Measurements from ENCODE around the gene KRTAP2-4. TPM values are rescaled to one million over a fixed set of nuclear protein-coding genes. Genes with fewer than 3 reads are reported as not detected.
"Not testable (repeated sequence)": the region's sequence is repeated elsewhere in the genome, so short reads cannot be mapped to it uniquely, and the experiment has no call there.

KRTAP2-4 gene
- total and polyA plus RNA-seq, 2 donors (not counting 3 experiments of a cell fraction or from before 2014, with no cell fraction given): not detected

- H3K4me1 ChIP-seq (ENCODE audit: control insufficient read depth, extremely low read depth, insufficient read depth, low read length): no peaks in the 10 kb centered on the region
- no peaks in the 10 kb centered on the region for H3K27me3 ChIP-seq (ENCODE audit: control insufficient read depth in 2 of 2, insufficient read depth in 2 of 2, low read length in 2 of 2)
- FAIRE-seq: no peak
- TF ChIP-seq POLR2AphosphoS5 (IDR thresholded peaks at IDR 0.05; ENCODE audit: insufficient read depth, low read depth, low read length): no peak
- TF ChIP-seq MAX (IDR thresholded peaks at IDR 0.05; ENCODE audit: insufficient read depth, insufficient read length): no peak
- no peak for TF ChIP-seq FOS (IDR thresholded peaks at IDR 0.05; ENCODE audit: borderline replicate concordance, insufficient read depth, low read length)
- no peak for TF ChIP-seq POLR2A (IDR thresholded peaks at IDR 0.05; ENCODE audit: low read depth, low read length)
- H3K9me1 ChIP-seq (replicated peaks; ENCODE audit: control insufficient read depth, extremely low read depth, insufficient read depth, low read length): no peaks in the 10 kb centered on the region
- dilution Hi-C loops (cut with MboI; ENCODE audit: extremely low pct_ligation_motif_present, low sequenced_read_pairs) (no loop called here), intact Hi-C loops (cut with micrococcal nuclease) (no loop called here)
- no peak for DNase-seq (ENCODE audit: low read depth, low spot score)
- BruUV-seq (replicated peaks): no TSS peak
- no peak overlapping the region for H3K9ac ChIP-seq (replicated peaks; ENCODE audit: extremely low read depth, insufficient read depth, low read length)
- ChIA-PET CTCF (no interaction called here), POLR2A (no interaction called here)
- H3K79me2 ChIP-seq (ENCODE audit: control insufficient read depth, insufficient read depth, low read length): no peaks in the 10 kb centered on the region
- no peaks in the 10 kb centered on the region for H3K36me3 ChIP-seq (ENCODE audit: control insufficient read depth in 2 of 2, extremely low read depth in 1 of 2, insufficient read depth in 2 of 2, low read length in 2 of 2)
- no peak overlapping the region for H3K4me3 ChIP-seq (replicated peaks in 1 of 3; ENCODE audit: insufficient read depth in 1 of 3, low read depth in 1 of 3, low read length in 3 of 3)
- H2AFZ ChIP-seq (ENCODE audit: low read depth, low read length): no peak overlapping the region
- no peak overlapping the region for H3K4me2 ChIP-seq (ENCODE audit: insufficient read depth, low read length)
- H4K20me1 ChIP-seq (replicated peaks; ENCODE audit: control insufficient read depth, extremely low read depth, insufficient read depth, low read length): no peaks in the 10 kb centered on the region
- H3K9me3 ChIP-seq (replicated peaks; ENCODE audit: control insufficient read depth, insufficient read depth, low read length): no peaks in the 10 kb centered on the region
- no peak overlapping the region for H3K27ac ChIP-seq (ENCODE audit: insufficient read depth, low read depth, low read length)
These were observed 27.8 kb downstream of the KRTAP2-4 start for GRCh38 chr17:41037853-41038350.

- POLR2A ChIA-PET; H3K4me2 ChIP-seq (ENCODE audit: insufficient read depth, low read length); H3K9me3 ChIP-seq (replicated peaks; ENCODE audit: control insufficient read depth, insufficient read depth, low read length); H3K9ac ChIP-seq (replicated peaks; ENCODE audit: extremely low read depth, insufficient read depth, low read length); H3K4me1 ChIP-seq (ENCODE audit: control insufficient read depth, extremely low read depth, insufficient read depth, low read length); intact Hi-C loops (cut with micrococcal nuclease); H3K4me3 ChIP-seq (replicated peaks in 1 of 3; ENCODE audit: insufficient read depth in 1 of 3, low read depth in 1 of 3, low read length in 3 of 3); dilution Hi-C loops (cut with MboI; ENCODE audit: extremely low pct_ligation_motif_present, low sequenced_read_pairs); H3K27ac ChIP-seq (ENCODE audit: insufficient read depth, low read depth, low read length); H3K27me3 ChIP-seq (ENCODE audit: control insufficient read depth in 2 of 2, insufficient read depth in 2 of 2, low read length in 2 of 2); FAIRE-seq; H3K9me1 ChIP-seq (replicated peaks; ENCODE audit: control insufficient read depth, extremely low read depth, insufficient read depth, low read length); BruUV-seq (replicated peaks); DNase-seq (ENCODE audit: low read depth, low spot score); H3K79me2 ChIP-seq (ENCODE audit: control insufficient read depth, insufficient read depth, low read length); H4K20me1 ChIP-seq (replicated peaks; ENCODE audit: control insufficient read depth, extremely low read depth, insufficient read depth, low read length); H3K36me3 ChIP-seq (ENCODE audit: control insufficient read depth in 2 of 2, extremely low read depth in 1 of 2, insufficient read depth in 2 of 2, low read length in 2 of 2); H2AFZ ChIP-seq (ENCODE audit: low read depth, low read length): not testable (repeated sequence)
- CTCF ChIA-PET: interaction anchor here (1.0 kb wide), 1 partner anchor 9 kb away, joined by 3 read pairs; no protein-coding TSS in a partner anchor
These were observed 31.2 kb downstream of the KRTAP2-4 start, which contains the start of gene KRTAP1-3 for GRCh38 chr17:41034346-41034935. TSS of gene KRTAP1-3 (minus strand) at chr17:41034874. CDS start at chr17:41034821, 53 bp downstream.
